Neural progenitor cell (in vitro differentiated cells): ENCODE results near the gene KRT76. TPM values are rescaled to one million over a fixed set of nuclear protein-coding genes. Genes with fewer than 3 reads are reported as not detected.

Experiments used
- DNase-seq: peaks from one replicate; pipeline ENCODE4 v3.0.0-alpha.2; 2016; ENCODE audit warnings: low spot score
- H2AFZ ChIP-seq: fragments of 200-600 bp; sonication (generic); replicated peaks from 2 replicates; pipeline ENCODE4 v1.6.1; 2016; ENCODE audit warnings: antibody characterized with exemption
- H3F3A ChIP-seq: fragments of 200-600 bp; sonication (generic); 2 replicates; pipeline ENCODE4 v1.6.1; 2016; ENCODE audit warnings: antibody characterized with exemption, low read depth
- H3K27ac ChIP-seq: fragments of 200-600 bp; sonication (generic); 2 replicates; pipeline ENCODE4 v1.5.1; 2016; ENCODE audit warnings: mild to moderate bottlenecking
- H3K27me3 ChIP-seq: fragments of 200-600 bp; sonication (generic); 2 replicates; pipeline ENCODE4 v1.6.1; 2016; ENCODE audit warnings: mild to moderate bottlenecking, moderate library complexity
- H3K36me3 ChIP-seq: fragments of 200-600 bp; sonication (generic); 2 replicates; pipeline ENCODE4 v1.5.1; 2016
- H3K4me1 ChIP-seq: fragments of 200-600 bp; sonication (generic); 2 replicates; pipeline ENCODE4 v1.6.1; 2016; ENCODE audit warnings: mixed run types
- H3K4me2 ChIP-seq: fragments of 200-600 bp; sonication (generic); 2 replicates; pipeline ENCODE4 v1.6.1; 2016
- H3K4me3 ChIP-seq: fragments of 200-600 bp; sonication (generic); 2 replicates; pipeline ENCODE4 v1.5.1; 2016
- H3K79me2 ChIP-seq: fragments of 200-600 bp; sonication (generic); 2 replicates; pipeline ENCODE4 v1.6.1; 2016; ENCODE audit warnings: low read depth
- H3K9ac ChIP-seq: fragments of 200-600 bp; sonication (generic); 2 replicates; pipeline ENCODE4 v1.6.1; 2016
- H3K9me3 ChIP-seq: fragments of 200-600 bp; sonication (generic); 2 replicates; pipeline ENCODE4 v1.5.1; 2016; ENCODE audit warnings: low read depth
- H4K20me1 ChIP-seq: fragments of 200-600 bp; sonication (generic); 2 replicates; pipeline ENCODE4 v1.6.1; 2016; ENCODE audit warnings: low read depth
- H3K27ac Mint-ChIP-seq: 3 replicates; pipeline ENCODE4 v1.8.0; 2021; ENCODE audit warnings: mixed read lengths
- H3K27me3 Mint-ChIP-seq: 2 replicates; pipeline ENCODE4 v1.8.0; 2022; ENCODE audit warnings: low read depth, mild to moderate bottlenecking, inconsistent platforms, moderate library complexity, mixed read lengths; ENCODE audit not compliant: insufficient read depth
- H3K36me3 Mint-ChIP-seq: 3 replicates; pipeline ENCODE4 v1.8.0; 2021; ENCODE audit warnings: mixed read lengths
- H3K4me1 Mint-ChIP-seq: 3 replicates; pipeline ENCODE4 v1.8.0; 2021; ENCODE audit warnings: mixed read lengths
- H3K4me3 Mint-ChIP-seq: 3 replicates; pipeline ENCODE4 v1.8.0; 2021; ENCODE audit warnings: mild to moderate bottlenecking, moderate library complexity, mixed read lengths
- H3K9me3 Mint-ChIP-seq: 3 replicates; pipeline ENCODE4 v1.8.0; 2020; ENCODE audit warnings: mixed read lengths
- CTCF ChIP-seq: fragments of 200-600 bp; sonication (generic); IDR thresholded peaks from 2 replicates; pipeline ENCODE4 v1.5.1; 2017; ENCODE audit warnings: antibody characterized with exemption, mild to moderate bottlenecking
- EZH2 ChIP-seq: fragments of 200-600 bp; sonication (generic); IDR thresholded peaks from 2 replicates; pipeline ENCODE4 v1.6.1; 2017; ENCODE audit warnings: antibody characterized with exemption, mild to moderate bottlenecking, moderate library complexity
- EZH2phosphoT487 ChIP-seq: fragments of 200-600 bp; sonication (generic); IDR thresholded peaks from 2 replicates; pipeline ENCODE4 v1.6.1; 2017; ENCODE audit warnings: antibody characterized with exemption
- total RNA-seq: library from RNA; depleted of rRNA; stranded (reverse); fragments of >200 nt; gene quantifications from 2 replicates; pipeline ENCODE4 v1.2.3, GENCODE V29; 2015; ENCODE audit warnings: low replicate concordance

Gene KRT76
- total RNA-seq, 1 donor from 2014 or later = not detected

- Mint-ChIP-seq H3K36me3 (no peaks in the 10 kb centered on the region), H3K27me3 (peaks cover 13% of the 10 kb centered on the region), H3K4me3 (no peak overlapping the region), H3K27ac (no peak overlapping the region), H3K4me1 (no peaks in the 10 kb centered on the region), H3K9me3 (no peaks in the 10 kb centered on the region)
- no peaks in the 10 kb centered on the region for H3K79me2 ChIP-seq
- H3K27ac ChIP-seq = no peak overlapping the region
- H3K36me3 ChIP-seq = no peaks in the 10 kb centered on the region
- no peaks in the 10 kb centered on the region for H3K4me1 ChIP-seq
- peaks cover 79% of the 10 kb centered on the region for H3K27me3 ChIP-seq
- no peaks in the 10 kb centered on the region for H3K9me3 ChIP-seq
- no peak overlapping the region for H3K9ac ChIP-seq
- DNase-seq = no peak
- TF ChIP-seq CTCF (no peak), EZH2phosphoT487 (no peak), EZH2 (no peak)
- no peak overlapping the region for H2AFZ ChIP-seq
- no peaks in the 10 kb centered on the region for H4K20me1 ChIP-seq
- H3F3A ChIP-seq = no peaks in the 10 kb centered on the region
- no peak overlapping the region for H3K4me2 ChIP-seq
- H3K4me3 ChIP-seq = no peak overlapping the region
These were observed 28.6 kb downstream of the KRT76 start for GRCh38 chr12:52748578-52748977.

GRCh38 chr12:52745554-52745953 lies 31.6 kb downstream of the KRT76 start:
- Histone ChIP-seq H3K27me3 (peaks cover 62% of the 10 kb centered on the region), H3K9me3 (no peaks in the 10 kb centered on the region), H3K9ac (no peak overlapping the region), H3F3A (no peaks in the 10 kb centered on the region), H4K20me1 (peaks cover 8% of the 10 kb centered on the region), H3K4me3 (no peak overlapping the region), H2AFZ (no peak overlapping the region), H3K79me2 (no peaks in the 10 kb centered on the region), H3K36me3 (no peaks in the 10 kb centered on the region), H3K4me2 (no peak overlapping the region), H3K27ac (no peak overlapping the region), H3K4me1 (no peaks in the 10 kb centered on the region)
- H3K36me3 Mint-ChIP-seq = no peaks in the 10 kb centered on the region
- H3K4me3 Mint-ChIP-seq = no peak overlapping the region
- H3K9me3 Mint-ChIP-seq = no peaks in the 10 kb centered on the region
- H3K4me1 Mint-ChIP-seq = no peaks in the 10 kb centered on the region
- H3K27me3 Mint-ChIP-seq = peaks cover 10% of the 10 kb centered on the region
- no peak for TF ChIP-seq EZH2
- no peak for TF ChIP-seq CTCF
- TF ChIP-seq EZH2phosphoT487 = no peak
- DNase-seq = no peak
- no peak overlapping the region for H3K27ac Mint-ChIP-seq

GRCh38 chr12:52744493-52745156 lies 32.5 kb downstream of the KRT76 start:
- Histone ChIP-seq H3K27ac (no peak overlapping the region), H3K9ac (no peak overlapping the region), H3K27me3 (peaks cover 62% of the 10 kb centered on the region), H3K79me2 (no peaks in the 10 kb centered on the region), H3K4me3 (no peak overlapping the region), H3K4me2 (no peak overlapping the region), H3K36me3 (no peaks in the 10 kb centered on the region), H3K9me3 (no peaks in the 10 kb centered on the region), H3K4me1 (no peaks in the 10 kb centered on the region), H2AFZ (no peak overlapping the region), H4K20me1 (peaks cover 8% of the 10 kb centered on the region), H3F3A (no peaks in the 10 kb centered on the region)
- Mint-ChIP-seq H3K4me3 (no peak overlapping the region), H3K4me1 (no peaks in the 10 kb centered on the region), H3K9me3 (no peaks in the 10 kb centered on the region), H3K36me3 (no peaks in the 10 kb centered on the region), H3K27ac (no peak overlapping the region), H3K27me3 (peaks cover 10% of the 10 kb centered on the region)
- no peak for TF ChIP-seq EZH2
- TF ChIP-seq EZH2phosphoT487 = no peak
- no peak for TF ChIP-seq CTCF
- DNase-seq = no peak
